Activated naive CD8-positive, alpha-beta T cell treated with anti-CD3 and anti-CD28 coated beads, Interleukin-2, amount 50 U/mL, for 16 hours (primary cell): ENCODE measurements around the gene NUP37.
"Not testable (repeated sequence)": the region's sequence is repeated elsewhere in the genome, so short reads cannot be mapped to it uniquely, and the experiment has no call there.

Source experiments
- DNase-seq: peaks from one replicate; pipeline ENCODE4 v3.0.0-alpha.2; 2020; ENCODE audit warnings: low read depth, low spot score

The NUP37 gene, protein sequence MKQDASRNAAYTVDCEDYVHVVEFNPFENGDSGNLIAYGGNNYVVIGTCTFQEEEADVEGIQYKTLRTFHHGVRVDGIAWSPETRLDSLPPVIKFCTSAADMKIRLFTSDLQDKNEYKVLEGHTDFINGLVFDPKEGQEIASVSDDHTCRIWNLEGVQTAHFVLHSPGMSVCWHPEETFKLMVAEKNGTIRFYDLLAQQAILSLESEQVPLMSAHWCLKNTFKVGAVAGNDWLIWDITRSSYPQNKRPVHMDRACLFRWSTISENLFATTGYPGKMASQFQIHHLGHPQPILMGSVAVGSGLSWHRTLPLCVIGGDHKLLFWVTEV

DNA sequence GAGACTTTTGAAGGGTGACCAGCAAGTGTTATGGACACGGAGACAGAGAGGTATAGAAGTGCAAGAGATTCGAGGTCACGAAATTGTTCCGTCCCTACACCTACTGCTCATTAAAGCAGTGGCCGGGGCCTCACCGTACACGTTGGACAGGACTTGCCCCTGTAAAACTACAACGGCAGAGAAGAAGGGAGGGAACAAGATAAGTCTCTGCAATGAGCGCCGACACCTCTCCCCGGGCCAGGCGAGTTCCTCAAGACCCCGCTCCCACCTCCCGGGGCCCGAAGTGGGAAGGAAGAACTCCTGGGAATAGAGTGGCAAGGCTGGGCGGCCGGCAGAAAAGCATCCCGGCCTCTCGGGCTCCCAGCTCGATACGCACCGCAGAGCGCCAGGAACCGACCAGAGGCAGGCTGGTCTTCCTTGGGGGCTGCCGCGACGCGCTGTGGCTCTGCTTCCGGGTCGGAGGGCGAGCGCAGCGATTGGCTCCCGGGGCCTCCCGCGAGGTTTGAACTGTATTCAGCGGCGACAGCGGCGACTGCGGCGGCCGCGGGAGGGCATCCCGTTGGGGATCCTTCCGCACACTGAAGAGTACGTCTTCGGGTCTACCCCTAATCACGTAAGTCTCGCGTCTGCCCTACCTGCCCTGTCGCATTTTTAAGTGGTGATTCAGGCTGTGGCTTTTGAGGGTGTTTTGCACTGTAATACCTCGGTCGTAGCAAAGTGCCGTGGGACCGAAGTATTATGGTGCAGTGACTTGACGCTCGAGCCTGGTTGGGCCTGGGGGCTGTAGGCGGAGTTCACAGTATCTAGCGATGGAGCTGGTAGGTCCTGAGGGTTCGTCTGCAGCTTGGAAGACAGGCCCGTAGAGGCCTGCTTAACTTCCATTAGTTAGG is at the start of gene NUP37, which contains the start of gene PARPBP:
Gene NUP37 (minus strand): TSS at position 441 of the 890 bp plus-strand sequence. CDS start 1,596 bp downstream, outside the sequence.
Gene PARPBP (plus strand): TSS at position 510 of the 890 bp plus-strand sequence. CDS start 3,706 bp downstream, outside the sequence.
- DNase-seq, result peak; percentile 77

- no peak for DNase-seq
Measured at GRCh38 chr12:102167821-102168604, 48.1 kb upstream of the NUP37 start.

DNA sequence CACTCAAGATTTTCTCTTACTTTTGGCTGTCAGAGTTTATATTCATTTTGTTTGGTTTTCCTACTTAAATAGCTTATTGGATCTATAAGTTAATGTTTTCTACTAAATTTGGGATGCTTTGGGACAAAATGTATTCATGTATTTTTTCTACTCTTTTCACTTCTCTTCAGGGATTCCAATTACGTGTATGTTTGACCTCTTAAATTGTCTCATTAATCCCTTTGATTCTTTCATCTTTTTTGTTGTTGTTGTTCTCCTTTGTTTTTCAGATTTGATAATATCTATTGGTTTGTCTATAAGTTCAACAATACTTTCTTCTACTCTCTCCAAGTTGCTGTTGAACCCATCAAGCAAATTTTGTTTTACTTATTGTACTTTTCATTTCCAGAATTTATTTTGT is 43.5 kb upstream of the NUP37 start:
- no peak for DNase-seq

- not testable (repeated sequence) for DNase-seq
Measured at GRCh38 chr12:102155206-102155605, 35.3 kb upstream of the NUP37 start.

DNA sequence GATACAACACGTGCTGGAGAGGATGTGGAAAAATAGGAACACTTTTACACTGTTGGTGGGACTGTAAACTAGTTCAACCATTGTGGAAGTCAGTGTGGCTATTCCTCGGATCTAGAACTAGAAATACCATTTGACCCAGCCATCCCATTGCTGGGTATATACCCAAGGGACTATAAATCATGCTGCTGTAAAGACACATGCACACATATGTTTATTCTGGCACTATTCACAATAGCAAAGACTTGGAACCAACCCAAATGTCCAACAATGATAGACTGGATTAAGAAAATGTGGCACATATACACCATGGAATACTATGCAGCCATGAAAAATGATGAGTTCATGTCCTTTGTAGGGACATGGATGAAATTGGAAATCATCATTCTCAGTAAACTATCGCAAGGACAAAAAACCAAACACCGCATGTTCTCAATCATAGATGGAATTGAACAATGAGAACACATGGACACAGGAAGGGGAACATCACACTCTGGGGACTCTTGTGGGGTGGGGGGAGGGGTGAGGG is 27.2 kb upstream of the NUP37 start:
- DNase-seq, result not testable (repeated sequence)

DNA sequence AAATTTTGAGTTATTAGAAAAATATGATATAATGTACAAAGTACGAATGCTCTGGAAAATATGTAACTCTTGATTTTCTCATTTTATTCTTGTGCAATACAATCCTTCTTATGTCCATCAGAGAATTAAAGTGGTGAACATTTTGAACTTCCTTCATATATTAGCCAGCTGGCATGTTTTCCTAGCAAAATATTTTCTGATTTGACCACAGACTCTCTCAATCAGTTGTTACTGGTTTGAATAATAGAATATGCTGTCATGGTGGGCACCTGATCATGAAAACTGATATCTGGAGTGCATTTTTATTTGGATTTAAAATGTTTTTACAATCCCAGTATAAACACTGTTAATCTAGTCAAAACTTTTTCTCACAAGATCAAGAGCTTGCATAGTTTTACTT is 24.3 kb upstream of the NUP37 start:
- no peak for DNase-seq

GRCh38 chr12:102142866-102143373 is 23.0 kb upstream of the NUP37 start:
- DNase-seq, result not testable (repeated sequence)

- DNase-seq, result not testable (repeated sequence)
Measured at GRCh38 chr12:102137619-102138018, 17.7 kb upstream of the NUP37 start.

DNA sequence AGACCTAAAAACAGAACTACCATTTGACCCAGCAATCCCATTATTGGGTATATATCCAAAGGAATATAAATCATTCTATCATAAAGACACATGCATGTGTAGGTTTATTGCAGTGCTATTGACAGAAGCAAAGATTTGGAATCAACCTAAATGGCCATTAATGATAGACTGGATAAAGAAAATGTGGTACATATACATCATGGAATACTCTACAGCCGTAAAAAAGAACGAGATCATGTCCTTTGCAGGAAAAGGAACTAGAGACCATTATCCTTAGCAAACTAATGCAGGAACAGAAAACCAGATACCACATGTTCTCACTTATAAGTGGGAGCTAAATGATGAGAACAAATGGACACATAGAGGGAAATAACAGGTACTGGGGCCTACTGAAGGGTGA is 11.5 kb upstream of the NUP37 start:
- DNase-seq, result not testable (repeated sequence)

GRCh38 chr12:102130720-102131119 is 10.8 kb upstream of the NUP37 start:
- not testable (repeated sequence) for DNase-seq

GRCh38 chr12:102121328-102121727 is 1.4 kb upstream of the NUP37 start:
- DNase-seq, result not testable (repeated sequence)

DNA sequence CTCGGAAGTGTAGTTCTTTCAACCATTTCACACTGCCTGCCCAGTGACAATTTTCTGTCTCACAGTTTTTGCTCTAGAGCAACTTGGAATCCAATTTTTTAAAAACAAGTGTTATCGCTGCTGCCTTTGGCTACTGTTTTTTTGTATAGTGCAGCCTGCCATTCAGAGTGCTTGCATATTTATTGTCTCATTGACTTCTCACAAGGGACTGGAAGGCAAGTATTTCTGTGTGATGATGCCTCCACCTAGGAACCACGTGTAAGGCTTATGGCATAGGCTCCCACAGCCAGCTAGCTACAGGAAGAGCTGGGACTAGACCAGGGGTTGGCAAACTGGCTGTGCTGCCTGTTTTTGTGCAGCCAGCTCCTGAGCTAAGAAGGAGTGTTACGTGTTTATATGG is 972 bp upstream of the NUP37 start:
- no peak for DNase-seq

DNA sequence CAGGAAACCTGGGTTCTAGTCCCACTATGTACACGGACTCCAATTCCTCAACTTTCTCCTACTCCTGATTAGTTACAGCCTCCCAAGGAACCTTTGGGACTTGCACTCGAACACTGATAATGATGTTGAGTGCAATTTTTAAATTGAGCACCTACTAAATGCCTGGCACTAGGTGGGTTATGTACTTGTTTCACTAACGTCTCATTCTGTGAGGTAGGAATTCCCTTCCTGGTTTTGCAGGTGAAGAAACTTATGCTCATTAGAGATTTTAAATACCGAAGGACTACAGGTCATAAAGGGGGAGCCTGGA is 605 bp upstream of the NUP37 start:
- no peak for DNase-seq

DNA sequence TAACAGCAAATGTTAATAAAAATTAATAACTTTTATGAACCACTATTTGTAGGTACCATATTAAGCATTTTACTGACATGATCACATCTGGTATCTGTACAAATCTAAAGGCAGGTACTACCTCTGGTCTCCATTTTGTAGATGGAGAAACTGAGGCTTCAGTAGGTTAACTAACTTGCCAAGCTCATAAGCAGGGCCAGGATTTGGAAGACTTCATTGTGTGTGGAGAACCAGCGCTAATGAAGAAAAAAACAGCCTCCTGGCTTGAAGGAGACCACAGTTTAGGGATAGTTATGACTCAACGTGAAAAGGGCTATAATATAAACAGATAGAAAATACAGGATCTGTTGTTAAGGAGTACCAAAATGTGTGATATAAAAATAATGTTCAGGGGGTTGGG is 1.0 kb downstream of the NUP37 start:
- DNase-seq, result no peak

GRCh38 chr12:102116392-102116791 is 3.5 kb downstream of the NUP37 start:
- no peak for DNase-seq

DNA sequence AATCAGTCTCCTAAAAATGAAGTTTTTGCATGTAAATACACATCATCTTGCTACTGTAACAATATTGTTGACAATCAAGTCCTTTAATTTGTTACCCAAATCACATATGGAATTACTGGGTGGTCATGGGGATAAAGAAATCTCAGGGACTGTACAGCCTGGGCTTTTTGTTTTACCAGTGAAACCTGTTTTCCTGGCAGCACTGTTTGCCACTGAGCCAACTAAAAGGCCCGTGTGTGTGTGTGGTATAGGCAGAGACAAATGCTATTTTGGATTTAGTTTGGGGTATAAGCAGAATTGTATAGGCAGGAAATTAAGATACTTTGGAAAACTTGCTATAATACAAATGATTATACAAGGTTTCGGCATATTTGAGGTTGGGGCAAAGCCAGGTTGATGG is 5.7 kb downstream of the NUP37 start:
- no peak for DNase-seq

DNA sequence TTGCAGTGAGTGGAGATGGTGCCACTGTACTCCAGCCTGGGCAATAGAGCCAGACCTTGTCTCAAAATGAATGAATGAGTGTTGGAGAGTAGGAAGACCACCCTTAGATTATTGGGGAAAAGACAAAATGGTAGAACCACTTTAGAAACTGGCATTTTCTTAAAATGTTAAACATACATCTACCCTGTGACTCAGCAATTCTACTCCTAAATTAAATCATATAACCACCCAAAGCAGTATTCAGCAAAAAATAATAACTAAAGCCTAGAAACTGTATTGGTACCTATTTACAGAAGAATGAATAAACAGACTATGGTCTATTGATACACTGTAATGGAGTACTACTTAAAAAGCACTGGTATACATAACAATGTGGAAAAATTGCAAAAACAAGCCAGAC is 9.1 kb downstream of the NUP37 start:
- no peak for DNase-seq

- DNase-seq, result no peak
Measured at GRCh38 chr12:102107970-102108369, 11.9 kb downstream of the NUP37 start.

DNA sequence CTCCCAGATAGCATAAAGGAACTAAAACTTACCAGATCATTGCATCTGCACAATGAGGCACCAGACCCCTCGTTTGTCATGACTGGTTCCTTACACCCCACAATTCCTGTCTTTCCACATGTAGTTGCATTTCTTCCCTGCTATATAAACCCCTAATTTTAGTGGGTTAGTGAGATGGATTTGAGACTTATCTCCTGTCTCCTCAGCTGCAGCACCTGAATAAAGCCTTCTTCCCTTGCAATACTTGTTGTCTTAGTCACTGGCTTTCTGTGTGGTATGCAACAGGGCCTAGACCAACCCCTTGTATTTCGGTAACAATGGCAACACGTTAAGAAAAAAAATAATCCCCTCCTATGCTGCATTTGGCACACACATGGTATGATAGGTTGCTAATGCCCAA is 13.0 kb downstream of the NUP37 start:
- no peak for DNase-seq

DNA sequence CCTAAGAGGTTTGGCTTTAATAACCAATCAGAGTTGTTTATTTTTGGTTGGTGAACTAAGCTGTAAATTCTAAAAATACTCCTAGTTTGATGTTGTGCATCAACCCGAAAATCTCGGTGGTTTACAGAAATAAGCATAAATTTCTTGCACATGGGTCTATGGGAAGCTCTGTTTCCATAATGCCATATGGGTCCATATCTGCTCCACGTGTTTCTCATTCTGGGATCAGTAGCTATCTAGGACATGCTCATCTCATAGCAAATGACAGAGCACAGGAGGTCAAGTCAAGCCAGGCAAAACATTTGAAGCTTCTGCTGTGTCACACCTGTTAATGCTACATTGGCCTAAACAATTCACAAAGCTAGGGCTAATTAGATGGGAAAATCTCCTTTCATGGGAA is 23.1 kb downstream of the NUP37 start:
- DNase-seq, result no peak

DNA sequence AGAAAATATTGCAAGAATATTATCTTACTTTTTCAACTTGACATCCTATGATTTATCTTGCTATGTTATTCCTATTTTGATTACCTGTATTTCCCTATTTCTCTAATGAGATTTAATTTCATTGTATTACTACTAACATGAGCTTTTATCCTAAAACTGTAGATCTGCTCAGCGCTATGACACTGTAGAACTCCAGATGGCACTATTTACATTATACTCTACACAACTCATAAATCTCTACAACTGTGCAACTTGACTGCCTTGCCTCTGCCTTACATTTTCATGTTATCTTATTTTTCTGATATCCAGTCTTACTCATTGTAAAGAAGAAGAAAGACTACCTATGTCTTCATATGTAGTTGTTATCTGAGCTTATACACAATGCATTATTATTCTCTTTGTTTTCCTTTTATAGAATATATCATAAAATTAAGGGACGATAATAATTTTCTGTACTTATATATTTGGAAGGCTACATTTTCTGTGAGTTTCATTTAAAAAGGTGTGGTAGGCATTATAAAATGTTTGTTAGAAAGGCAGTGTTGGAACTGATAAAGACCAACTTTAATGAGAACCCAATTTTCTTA is 24.1 kb downstream of the NUP37 start:
- no peak for DNase-seq
